PC-9 (cell line): ENCODE data around the gene RELCH. TPM values are rescaled to one million over a fixed set of nuclear protein-coding genes. Genes with fewer than 3 reads are reported as not detected.

Experiments used
- BruUV-seq: library from RNA; stranded (reverse); fragments of 400-500 nt; replicated peaks from 2 replicates; lab custom pipeline; 2021; lab: Mats Ljungman, UMichigan
- CTCF ChIA-PET: fragments of 300-600 bp; sonication (Branson Sonifier 250); formaldehyde crosslinking; loops from one replicate; lab custom pipeline; 2022; ENCODE audit warnings: antibody characterized with exemption; lab: Charles Lee
- POLR2A ChIA-PET: fragments of 300-600 bp; sonication (Branson Sonifier 250); formaldehyde crosslinking; loops from one replicate; lab custom pipeline; 2022; ENCODE audit warnings: antibody characterized with exemption; ENCODE audit not compliant: unreplicated experiment; lab: Charles Lee
- DNase-seq, 2 experiments: peaks; one replicate each; pipeline versions ENCODE4 v3.0.0 to v3.0.0-alpha.2; 2015 to 2022; ENCODE audit warnings: mixed read lengths in 1 of 2
- H2AFZ ChIP-seq: fragments of 200-600 bp; sonication (generic); 2 replicates; pipeline ENCODE4 v1.8.1; 2017; ENCODE audit warnings: antibody characterized with exemption
- H3F3A ChIP-seq: fragments of 200-600 bp; sonication (generic); 2 replicates; pipeline ENCODE4 v1.8.1; 2017; ENCODE audit warnings: antibody characterized with exemption, mild to moderate bottlenecking, low read depth; ENCODE audit not compliant: insufficient read depth
- H3K27ac ChIP-seq: fragments of 200-600 bp; sonication (generic); 2 replicates; pipeline ENCODE4 v1.6.1; 2016; ENCODE audit warnings: mixed run types
- H3K27me3 ChIP-seq: fragments of 200-600 bp; sonication (generic); 2 replicates; pipeline ENCODE4 v1.6.1; 2016; ENCODE audit warnings: low read depth, mixed run types; ENCODE audit not compliant: insufficient read depth
- H3K36me3 ChIP-seq: fragments of 200-600 bp; sonication (generic); 2 replicates; pipeline ENCODE4 v1.6.1; 2016; ENCODE audit warnings: low read depth, mixed run types
- H3K4me1 ChIP-seq: fragments of 200-600 bp; sonication (generic); replicated peaks from 2 replicates; pipeline ENCODE4 v1.6.1; 2016; ENCODE audit warnings: mixed run types; ENCODE audit not compliant: insufficient read depth
- H3K4me2 ChIP-seq: fragments of 200-600 bp; sonication (generic); 2 replicates; pipeline ENCODE4 v1.6.1; 2017; ENCODE audit warnings: mixed run types
- H3K4me3 ChIP-seq: fragments of 200-600 bp; sonication (generic); 2 replicates; pipeline ENCODE4 v1.6.1; 2016; ENCODE audit warnings: mixed run types
- H3K79me2 ChIP-seq: fragments of 200-600 bp; sonication (generic); 2 replicates; pipeline ENCODE4 v1.6.1; 2017; ENCODE audit warnings: low read depth, mixed run types
- H3K9me2 ChIP-seq: fragments of 200-600 bp; sonication (generic); 2 replicates; pipeline ENCODE4 v1.8.1; 2017; ENCODE audit warnings: mild to moderate bottlenecking; ENCODE audit not compliant: insufficient read depth
- H3K9me3 ChIP-seq: fragments of 200-600 bp; sonication (generic); 2 replicates; pipeline ENCODE4 v1.8.1; 2016; ENCODE audit warnings: low read depth; ENCODE audit not compliant: insufficient read depth
- H4K20me1 ChIP-seq: fragments of 200-600 bp; sonication (generic); 2 replicates; pipeline ENCODE4 v1.8.1; 2017; ENCODE audit not compliant: insufficient read depth
- EZH2 ChIP-seq: fragments of 200-600 bp; sonication (generic); IDR thresholded peaks from 2 replicates; pipeline ENCODE4 v1.8.0; 2017; ENCODE audit warnings: antibody characterized with exemption, low read depth
- intact Hi-C: fragments of 100-400 bp; cut with micrococcal nuclease; formaldehyde crosslinking; loops from one replicate; pipeline ENCODE4 v1.10.0; 2022; ENCODE audit not compliant: unreplicated experiment
- total RNA-seq: library from RNA; stranded (reverse); gene quantifications from 2 replicates; pipeline ENCODE4 v1.2.3, GENCODE V29; 2021
- TF ChIP-seq, protein P1 (sequence below): fragments of 200-600 bp; sonication (generic); conservative IDR thresholded peaks from 2 replicates; pipeline ENCODE4 v1.6.1; 2017; ENCODE audit warnings: mixed run types, antibody characterized with exemption, mild to moderate bottlenecking, moderate library complexity

Gene RELCH
- total RNA-seq, 1 experiment from 2014 or later = 20.1 TPM

DNA sequence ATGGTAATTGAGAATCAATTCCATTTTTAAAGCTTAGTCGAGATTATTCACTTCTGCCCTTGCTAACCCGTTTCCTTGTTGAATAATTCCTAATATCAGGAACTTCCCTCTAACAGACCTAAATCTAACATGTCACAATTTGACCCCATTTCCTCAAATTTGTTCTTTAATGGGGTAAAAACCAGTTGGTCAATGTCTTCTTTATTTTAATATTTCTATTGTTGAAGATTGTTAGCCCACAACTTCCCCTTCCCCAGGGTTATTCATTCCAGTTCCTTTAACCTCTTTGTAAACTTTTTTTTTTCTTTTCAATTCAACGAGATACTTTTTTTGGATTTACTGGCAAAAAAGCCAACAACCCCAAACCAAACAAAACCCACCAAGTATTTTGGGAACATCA, 145.4 kb downstream of the RELCH start:
- H3K4me2 ChIP-seq = no peak overlapping the region
- ChIA-PET CTCF (no interaction called here), POLR2A (no interaction called here)
- no peaks in the 10 kb centered on the region for H3F3A ChIP-seq
- H3K9me2 ChIP-seq = no peaks in the 10 kb centered on the region
- DNase-seq = no peak
- no TSS peak for BruUV-seq
- H4K20me1 ChIP-seq = no peaks in the 10 kb centered on the region
- no peaks in the 10 kb centered on the region for H3K79me2 ChIP-seq
- H3K27me3 ChIP-seq = no peaks in the 10 kb centered on the region
- no peaks in the 10 kb centered on the region for H3K36me3 ChIP-seq
- H3K4me1 ChIP-seq = peaks cover under 1% of the 10 kb centered on the region; the same call in 1 of the 2 replicates
- no peaks in the 10 kb centered on the region for H3K9me3 ChIP-seq
- H3K4me3 ChIP-seq = no peak overlapping the region
- H2AFZ ChIP-seq = no peak overlapping the region
- intact Hi-C loops = no loop called here
- TF ChIP-seq EZH2 = no peak
- TF ChIP-seq, protein P1, sequence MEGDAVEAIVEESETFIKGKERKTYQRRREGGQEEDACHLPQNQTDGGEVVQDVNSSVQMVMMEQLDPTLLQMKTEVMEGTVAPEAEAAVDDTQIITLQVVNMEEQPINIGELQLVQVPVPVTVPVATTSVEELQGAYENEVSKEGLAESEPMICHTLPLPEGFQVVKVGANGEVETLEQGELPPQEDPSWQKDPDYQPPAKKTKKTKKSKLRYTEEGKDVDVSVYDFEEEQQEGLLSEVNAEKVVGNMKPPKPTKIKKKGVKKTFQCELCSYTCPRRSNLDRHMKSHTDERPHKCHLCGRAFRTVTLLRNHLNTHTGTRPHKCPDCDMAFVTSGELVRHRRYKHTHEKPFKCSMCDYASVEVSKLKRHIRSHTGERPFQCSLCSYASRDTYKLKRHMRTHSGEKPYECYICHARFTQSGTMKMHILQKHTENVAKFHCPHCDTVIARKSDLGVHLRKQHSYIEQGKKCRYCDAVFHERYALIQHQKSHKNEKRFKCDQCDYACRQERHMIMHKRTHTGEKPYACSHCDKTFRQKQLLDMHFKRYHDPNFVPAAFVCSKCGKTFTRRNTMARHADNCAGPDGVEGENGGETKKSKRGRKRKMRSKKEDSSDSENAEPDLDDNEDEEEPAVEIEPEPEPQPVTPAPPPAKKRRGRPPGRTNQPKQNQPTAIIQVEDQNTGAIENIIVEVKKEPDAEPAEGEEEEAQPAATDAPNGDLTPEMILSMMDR = no peak
- no peak overlapping the region for H3K27ac ChIP-seq

DNA sequence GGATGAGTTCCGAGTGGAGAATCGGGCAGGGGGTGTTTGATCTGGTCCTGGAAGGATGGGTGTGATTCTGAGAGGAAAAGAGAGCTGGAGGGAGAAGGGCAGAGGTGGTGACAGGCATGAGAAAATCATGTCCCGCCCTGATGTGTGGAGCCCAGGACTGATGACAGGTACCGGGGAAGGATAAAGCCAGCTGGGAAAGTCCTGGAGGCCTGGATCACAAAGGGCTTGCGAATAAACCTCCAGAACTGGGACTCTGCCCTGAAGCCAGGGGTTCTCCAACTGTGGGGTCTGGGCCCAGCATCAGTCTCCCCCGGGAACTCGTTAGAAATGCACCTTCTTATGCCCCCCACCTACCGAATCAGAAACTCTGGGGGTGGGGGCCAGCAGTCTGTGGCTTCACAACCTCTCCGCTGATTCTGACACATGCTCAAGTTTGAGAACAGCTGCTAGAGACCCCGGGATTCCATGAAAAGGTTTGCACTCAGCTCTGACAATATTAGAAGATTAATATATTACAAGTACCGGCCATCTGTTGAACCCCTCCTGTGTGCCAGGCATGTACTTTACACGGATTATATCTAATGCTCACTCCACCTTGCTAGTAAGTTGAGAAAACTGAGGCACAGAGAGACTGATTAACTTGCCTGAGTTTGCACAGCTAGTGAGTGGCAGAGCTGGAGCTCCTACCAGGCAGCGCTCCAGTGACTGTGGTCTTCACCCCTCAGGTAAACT, 146.1 kb downstream of the RELCH start:
- CTCF ChIA-PET = no interaction called here

GRCh38 chr18:62334120-62334519, 147.1 kb downstream of the RELCH start:
- Histone ChIP-seq H4K20me1 (no peaks in the 10 kb centered on the region), H3K4me1 (peaks cover 5% of the 10 kb centered on the region), H3K9me3 (no peaks in the 10 kb centered on the region), H3K79me2 (no peaks in the 10 kb centered on the region), H3K4me2 (no peak overlapping the region), H3K9me2 (no peaks in the 10 kb centered on the region), H3K27ac (no peak overlapping the region), H3K36me3 (no peaks in the 10 kb centered on the region), H3F3A (peaks cover 5% of the 10 kb centered on the region; the same call in 1 of the 2 replicates), H2AFZ (no peak overlapping the region), H3K27me3 (no peaks in the 10 kb centered on the region), H3K4me3 (no peak overlapping the region)
- intact Hi-C loops = no loop called here
- POLR2A ChIA-PET = no interaction called here
- DNase-seq = no peak
- no TSS peak for BruUV-seq
- CTCF ChIA-PET = interaction anchor here (0.6 kb wide), 1 partner anchor 403 kb away, joined by 7 read pairs; no protein-coding TSS in a partner anchor
- no peak for TF ChIP-seq EZH2
- TF ChIP-seq, protein P1 = no peak

More for the DNA sequence above, 146.1 kb downstream of the RELCH start:
- H3K79me2 ChIP-seq = no peaks in the 10 kb centered on the region
- H3F3A ChIP-seq = no peaks in the 10 kb centered on the region
- H3K4me2 ChIP-seq = no peak overlapping the region
- no TSS peak for BruUV-seq
- no peaks in the 10 kb centered on the region for H3K4me1 ChIP-seq
- DNase-seq = no peak
- H3K9me3 ChIP-seq = no peaks in the 10 kb centered on the region
- POLR2A ChIA-PET = no interaction called here
- H4K20me1 ChIP-seq = no peaks in the 10 kb centered on the region
- TF ChIP-seq, protein P1 = no peak
- TF ChIP-seq EZH2 = no peak
- no peak overlapping the region for H3K4me3 ChIP-seq
- intact Hi-C loops = no loop called here
- no peaks in the 10 kb centered on the region for H3K36me3 ChIP-seq
- no peak overlapping the region for H3K27ac ChIP-seq
- no peaks in the 10 kb centered on the region for H3K27me3 ChIP-seq
- no peak overlapping the region for H2AFZ ChIP-seq
- no peaks in the 10 kb centered on the region for H3K9me2 ChIP-seq
